ENCODE data around the gene NF2. TPM values are rescaled to one million over a fixed set of nuclear protein-coding genes. Genes with fewer than 3 reads are reported as not detected.

The NF2 gene
- total RNA-seq, 1 donor from 2014 or later, result 67.9 TPM

GRCh38 chr22:29650370-29650769 is 46.9 kb downstream of the NF2 start:
- H3K36me3 Mint-ChIP-seq (ENCODE audit: unreplicated experiment), result peaks cover 27% of the 10 kb centered on the region
- no peak overlapping the region for H3K4me3 Mint-ChIP-seq (ENCODE audit: unreplicated experiment)
- DNase-seq (ENCODE audit: extremely low spot score, unreplicated experiment), result no peak
- H3K27ac Mint-ChIP-seq (ENCODE audit: unreplicated experiment), result no peak overlapping the region
- no peaks in the 10 kb centered on the region for H3K9me3 Mint-ChIP-seq (ENCODE audit: unreplicated experiment)
- H3K27me3 Mint-ChIP-seq (ENCODE audit: unreplicated experiment), result no peaks in the 10 kb centered on the region
- H3K4me1 Mint-ChIP-seq (ENCODE audit: unreplicated experiment), result no peaks in the 10 kb centered on the region
- TF ChIP-seq CTCF (IDR thresholded peaks at IDR 0.05), result no peak

- Mint-ChIP-seq H3K9me3 (ENCODE audit: unreplicated experiment) (no peaks in the 10 kb centered on the region), H3K27ac (ENCODE audit: unreplicated experiment) (no peak overlapping the region), H3K4me1 (ENCODE audit: unreplicated experiment) (no peaks in the 10 kb centered on the region), H3K36me3 (ENCODE audit: unreplicated experiment) (peaks cover 24% of the 10 kb centered on the region), H3K27me3 (ENCODE audit: unreplicated experiment) (no peaks in the 10 kb centered on the region), H3K4me3 (ENCODE audit: unreplicated experiment) (no peak overlapping the region)
- no peak for DNase-seq (ENCODE audit: extremely low spot score, unreplicated experiment)
- no peak for TF ChIP-seq CTCF (IDR thresholded peaks at IDR 0.05)
Observed at GRCh38 chr22:29651652-29652051, 48.2 kb downstream of the NF2 start.

GRCh38 chr22:29654420-29654819 is 51.0 kb downstream of the NF2 start:
- Mint-ChIP-seq H3K9me3 (ENCODE audit: unreplicated experiment) (no peaks in the 10 kb centered on the region), H3K27ac (ENCODE audit: unreplicated experiment) (no peak overlapping the region), H3K27me3 (ENCODE audit: unreplicated experiment) (no peaks in the 10 kb centered on the region)

GRCh38 chr22:29654882-29655281 is 51.4 kb downstream of the NF2 start:
- no peak for DNase-seq (ENCODE audit: extremely low spot score, unreplicated experiment)
- TF ChIP-seq CTCF (IDR thresholded peaks at IDR 0.05), result no peak
- Mint-ChIP-seq H3K27ac (ENCODE audit: unreplicated experiment) (no peak overlapping the region), H3K4me3 (ENCODE audit: unreplicated experiment) (no peak overlapping the region), H3K9me3 (ENCODE audit: unreplicated experiment) (no peaks in the 10 kb centered on the region), H3K27me3 (ENCODE audit: unreplicated experiment) (no peaks in the 10 kb centered on the region), H3K36me3 (ENCODE audit: unreplicated experiment) (peaks cover 28% of the 10 kb centered on the region), H3K4me1 (ENCODE audit: unreplicated experiment) (no peaks in the 10 kb centered on the region)

More at GRCh38 chr22:29654420-29654819, 51.0 kb downstream of the NF2 start:
- no peak for TF ChIP-seq CTCF (IDR thresholded peaks at IDR 0.05)
- Mint-ChIP-seq H3K4me3 (ENCODE audit: unreplicated experiment) (no peak overlapping the region), H3K36me3 (ENCODE audit: unreplicated experiment) (peaks cover 28% of the 10 kb centered on the region), H3K4me1 (ENCODE audit: unreplicated experiment) (no peaks in the 10 kb centered on the region)
- no peak for DNase-seq (ENCODE audit: extremely low spot score, unreplicated experiment)

GRCh38 chr22:29658176-29658575 is 54.7 kb downstream of the NF2 start:
- Mint-ChIP-seq H3K36me3 (ENCODE audit: unreplicated experiment) (peaks cover 30% of the 10 kb centered on the region), H3K27me3 (ENCODE audit: unreplicated experiment) (no peaks in the 10 kb centered on the region), H3K9me3 (ENCODE audit: unreplicated experiment) (no peaks in the 10 kb centered on the region), H3K27ac (ENCODE audit: unreplicated experiment) (no peak overlapping the region), H3K4me1 (ENCODE audit: unreplicated experiment) (peaks cover 8% of the 10 kb centered on the region), H3K4me3 (ENCODE audit: unreplicated experiment) (no peak overlapping the region)
- DNase-seq (ENCODE audit: extremely low spot score, unreplicated experiment), result no peak
- no peak for TF ChIP-seq CTCF (IDR thresholded peaks at IDR 0.05)
